SK-N-SH (cell line): Measurements from ENCODE around the gene MIF. TPM values are rescaled to one million over a fixed set of nuclear protein-coding genes. Genes with fewer than 3 reads are reported as not detected.

Experiments
- CTCF ChIA-PET: fragments of 300-600, 350-600 bp; formaldehyde crosslinking; extraction: SDS; loops from one replicate; lab custom pipeline; 2021; lab: Yijun Ruan, JAX
- POLR2A ChIA-PET: fragments of 350-600 bp; sonication (Branson Sonifier 250); formaldehyde crosslinking; extraction: SDS; loops from one replicate; lab custom pipeline; 2020; ENCODE audit warnings: antibody characterized with exemption, inconsistent platforms; lab: Yijun Ruan, JAX
- DNase-seq: peaks from one replicate; pipeline ENCODE4 v3.0.0; 2012
- H2AFZ ChIP-seq: fragments of 200-600 bp; sonication (generic); 2 replicates; pipeline ENCODE4 v1.8.1; 2016; ENCODE audit warnings: antibody characterized with exemption, mild to moderate bottlenecking, low read depth
- H3F3A ChIP-seq: fragments of 200-600 bp; sonication (generic); replicated peaks from 2 replicates; pipeline ENCODE3; 2016; ENCODE audit warnings: antibody characterized with exemption, mild to moderate bottlenecking; ENCODE audit not compliant: insufficient read depth
- H3K27ac ChIP-seq, 2 experiments: fragments of 200-500 bp in 1 of 2; fragments of 200-600 bp in 1 of 2; sonication (Bioruptor generic) in 1 of 2; sonication (generic), shearing (Covaris generic) in 1 of 2; 2 replicates each; pipeline versions ENCODE4 v1.5.1 to v1.6.1; 2014 to 2016; ENCODE audit warnings: low read depth in 2 of 2, inconsistent platforms in 1 of 2, low read length in 1 of 2, mild to moderate bottlenecking in 1 of 2, mixed read lengths in 1 of 2
- H3K27me3 ChIP-seq: fragments of 200-600 bp; sonication (generic), shearing (Covaris generic); 2 replicates; pipeline ENCODE4 v1.6.1; 2016; ENCODE audit warnings: mixed run types; ENCODE audit not compliant: insufficient read depth
- H3K36me3 ChIP-seq, 2 experiments: fragments of 200-500 bp in 1 of 2; fragments of 200-600 bp in 1 of 2; sonication (Bioruptor generic) in 1 of 2; sonication (generic) in 1 of 2; replicated peaks in 1 of 2; 2 replicates each; pipeline versions ENCODE3 to v1.5.1; 2014 to 2016; ENCODE audit warnings: low read length in 1 of 2, mild to moderate bottlenecking in 1 of 2; ENCODE audit not compliant: insufficient read depth in 2 of 2, control insufficient read depth in 1 of 2
- H3K4me1 ChIP-seq, 2 experiments: fragments of 200-500 bp in 1 of 2; fragments of 200-600 bp in 1 of 2; sonication (Bioruptor generic) in 1 of 2; sonication (generic), shearing (Covaris generic) in 1 of 2; 2 replicates each; pipeline versions ENCODE4 v1.5.1 to v1.6.1; 2014 to 2016; ENCODE audit warnings: low read depth in 1 of 2, low read length in 1 of 2, mixed run types in 1 of 2; ENCODE audit not compliant: insufficient read depth in 2 of 2, control insufficient read depth in 1 of 2
- H3K4me2 ChIP-seq: fragments of 200-600 bp; sonication (generic), shearing (Covaris generic); 2 replicates; pipeline ENCODE4 v1.6.1; 2017; ENCODE audit warnings: mixed run types
- H3K4me3 ChIP-seq, 2 experiments: fragments of 200-500 bp in 1 of 2; fragments of 200-600 bp in 1 of 2; sonication (Bioruptor generic) in 1 of 2; sonication (generic), shearing (Covaris generic) in 1 of 2; 2 replicates each; pipeline versions ENCODE4 v1.5.1 to v1.8.1; 2014 to 2016; ENCODE audit warnings: low read depth in 2 of 2, inconsistent platforms in 1 of 2, low read length in 1 of 2, mild to moderate bottlenecking in 1 of 2, mixed read lengths in 1 of 2, moderate library complexity in 1 of 2
- H3K79me2 ChIP-seq: fragments of 200-600 bp; sonication (generic); 2 replicates; pipeline ENCODE4 v1.8.1; 2017; ENCODE audit warnings: mild to moderate bottlenecking; ENCODE audit not compliant: insufficient read depth
- H3K9ac ChIP-seq: fragments of 200-600 bp; sonication (generic); 2 replicates; pipeline ENCODE4 v1.6.1; 2017; ENCODE audit warnings: mixed run types
- H3K9me2 ChIP-seq: fragments of 200-600 bp; sonication (generic); 2 replicates; pipeline ENCODE4 v1.6.1; 2017; ENCODE audit warnings: mixed run types
- H3K9me3 ChIP-seq: fragments of 200-600 bp; sonication (generic); 2 replicates; pipeline ENCODE4 v1.6.1; 2017; ENCODE audit warnings: mixed run types, mild to moderate bottlenecking, moderate library complexity
- H4K20me1 ChIP-seq: fragments of 200-600 bp; sonication (generic); 2 replicates; pipeline ENCODE4 v1.6.1; 2017; ENCODE audit warnings: mild to moderate bottlenecking, mixed run types; ENCODE audit not compliant: insufficient read depth
- CHD2 ChIP-seq: fragments of 150-350 bp; IDR thresholded peaks from 2 replicates; pipeline ENCODE4 v1.6.1; 2018; ENCODE audit warnings: low read length; ENCODE audit not compliant: partially characterized antibody
- CTCF ChIP-seq: fragments of 200-600 bp; sonication (generic); IDR thresholded peaks from 2 replicates; pipeline ENCODE4 v1.6.1; 2017; ENCODE audit warnings: antibody characterized with exemption, mild to moderate bottlenecking, moderate library complexity
- ELF1 ChIP-seq: IDR thresholded peaks from 2 replicates; pipeline ENCODE4 v1.4.0; 2012
- EP300 ChIP-seq, 2 experiments: IDR thresholded peaks; 2 replicates each; pipeline versions ENCODE4 v1.4.0 to v1.6.1; 2012; ENCODE audit warnings: borderline replicate concordance in 1 of 2, low read depth in 1 of 2, low read length in 1 of 2
- EZH2phosphoT487 ChIP-seq: fragments of 200-600 bp; sonication (generic); IDR thresholded peaks from 2 replicates; pipeline ENCODE4 v1.6.1; 2017; ENCODE audit warnings: low read depth, mixed run types, mild to moderate bottlenecking, antibody characterized with exemption, moderate library complexity, borderline replicate concordance
- FOXM1 ChIP-seq: IDR thresholded peaks from 2 replicates; pipeline ENCODE4 v1.4.0; 2012; ENCODE audit warnings: low read depth, mild to moderate bottlenecking
- GABPA ChIP-seq: IDR thresholded peaks from 2 replicates; pipeline ENCODE4 v1.4.0; 2012; ENCODE audit warnings: low read depth, mild to moderate bottlenecking
- GATA2 ChIP-seq: sonication (generic); formaldehyde crosslinking; IDR thresholded peaks from 2 replicates; pipeline ENCODE4 v1.5.0; 2020; ENCODE audit warnings: mild to moderate bottlenecking, missing genetic modification reagents
- MXI1 ChIP-seq: IDR thresholded peaks from 2 replicates; pipeline ENCODE4 v1.6.1; 2012; ENCODE audit warnings: mild to moderate bottlenecking, low read depth, low read length, improper control_type of control experiment
- NFIC ChIP-seq: IDR thresholded peaks from 2 replicates; pipeline ENCODE4 v1.4.0; 2012; ENCODE audit warnings: borderline replicate concordance
- POLR2AphosphoS5 ChIP-seq: IDR thresholded peaks from 2 replicates; pipeline ENCODE4 v1.6.1; 2012; ENCODE audit warnings: low read depth, low read length
- RCOR1 ChIP-seq: fragments of 150-350 bp; IDR thresholded peaks from 2 replicates; pipeline ENCODE4 v1.6.1; 2017; ENCODE audit warnings: antibody characterized with exemption, low read length
- RXRA ChIP-seq: IDR thresholded peaks from 2 replicates; pipeline ENCODE4 v1.4.0; 2012; ENCODE audit warnings: low read depth, mild to moderate bottlenecking, borderline replicate concordance
- SIN3A ChIP-seq: IDR thresholded peaks from 2 replicates; pipeline ENCODE4 v1.6.1; 2012; ENCODE audit warnings: low read depth, mild to moderate bottlenecking, low read length, moderate library complexity, borderline replicate concordance
- SMC3 ChIP-seq: IDR thresholded peaks from 2 replicates; pipeline ENCODE4 v1.6.1; 2012; ENCODE audit warnings: low read depth, low read length, improper control_type of control experiment
- TAF1 ChIP-seq: IDR thresholded peaks from 2 replicates; pipeline ENCODE4 v1.6.1; 2012; ENCODE audit warnings: low read depth, mild to moderate bottlenecking, low read length, moderate library complexity, borderline replicate concordance
- USF1 ChIP-seq: IDR thresholded peaks from 2 replicates; pipeline ENCODE4 v1.4.0; 2012; ENCODE audit warnings: low read depth, borderline replicate concordance
- USF2 ChIP-seq: fragments of 150-350 bp; IDR thresholded peaks from 2 replicates; pipeline ENCODE4 v1.6.1; 2017; ENCODE audit warnings: antibody characterized with exemption, low read length, low read depth, borderline replicate concordance
- YY1 ChIP-seq: IDR thresholded peaks from 2 replicates; pipeline ENCODE4 v1.4.0; 2012; ENCODE audit warnings: low read depth, mild to moderate bottlenecking
- WGBS: methylation state at CpG from one replicate; pipeline ENCODE4 v1.1.6; 2017; ENCODE audit warnings: low lambda C conversion rate; 5-methylcytosine and 5-hydroxymethylcytosine counted together
- polyA plus RNA-seq, 3 experiments: library from polyadenylated mRNA; depleted of rRNA; stranded (reverse); fragments of >200 nt; gene quantifications; 2 replicates each; pipeline ENCODE4 v1.2.3, GENCODE V29; 2012
- TF ChIP-seq, protein P1 (sequence below): IDR thresholded peaks from 2 replicates; pipeline ENCODE4; 2012

Gene MIF
- polyA plus RNA-seq, 1 of the 3 experiments (the other 2 are of a cell fraction) = 565 TPM

DNA sequence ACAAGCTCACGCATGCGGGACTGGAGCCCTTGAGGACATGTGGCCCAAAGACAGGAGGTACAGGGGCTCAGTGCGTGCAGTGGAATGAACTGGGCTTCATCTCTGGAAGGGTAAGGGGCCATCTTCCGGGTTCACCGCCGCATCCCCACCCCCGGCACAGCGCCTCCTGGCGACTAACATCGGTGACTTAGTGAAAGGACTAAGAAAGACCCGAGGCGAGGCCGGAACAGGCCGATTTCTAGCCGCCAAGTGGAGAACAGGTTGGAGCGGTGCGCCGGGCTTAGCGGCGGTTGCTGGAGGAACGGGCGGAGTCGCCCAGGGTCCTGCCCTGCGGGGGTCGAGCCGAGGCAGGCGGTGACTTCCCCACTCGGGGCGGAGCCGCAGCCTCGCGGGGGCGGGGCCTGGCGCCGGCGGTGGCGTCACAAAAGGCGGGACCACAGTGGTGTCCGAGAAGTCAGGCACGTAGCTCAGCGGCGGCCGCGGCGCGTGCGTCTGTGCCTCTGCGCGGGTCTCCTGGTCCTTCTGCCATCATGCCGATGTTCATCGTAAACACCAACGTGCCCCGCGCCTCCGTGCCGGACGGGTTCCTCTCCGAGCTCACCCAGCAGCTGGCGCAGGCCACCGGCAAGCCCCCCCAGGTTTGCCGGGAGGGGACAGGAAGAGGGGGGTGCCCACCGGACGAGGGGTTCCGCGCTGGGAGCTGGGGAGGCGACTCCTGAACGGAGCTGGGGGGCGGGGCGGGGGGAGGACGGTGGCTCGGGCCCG is at the start of gene MIF (continued):
- TF ChIP-seq SMC3 (peak; percentile 14; the same call in 1 of the 2 replicates), CTCF (peak; percentile 89), POLR2AphosphoS5 (peak; percentile 84), RCOR1 (no peak), NFIC (no peak), GABPA (0 out of 2 replicates have a peak, but pooled peaks have one; percentile 43), TAF1 (peak; percentile 78), YY1 (peak; percentile 38; the same call in 1 of the 2 replicates), FOXM1 (no peak), GATA2 (CRISPR knock-in tag) (no peak), EP300 (IDR thresholded peaks at IDR 0.05; ENCODE audit: borderline replicate concordance in 1 of 2, low read depth in 1 of 2, low read length in 1 of 2) (no peak), ELF1 (peak; percentile 88)

GRCh38 chr22:23844739-23845202 is 49.4 kb upstream of the MIF start:
- no peak overlapping the region for H2AFZ ChIP-seq
- no peak overlapping the region for H3K4me2 ChIP-seq
- H3K9me2 ChIP-seq = no peaks in the 10 kb centered on the region
- H3K4me1 ChIP-seq = peaks cover 4 to 39% of the 10 kb centered on the region in 2 experiments
- no peaks in the 10 kb centered on the region for H4K20me1 ChIP-seq
- ChIA-PET CTCF (interaction anchor here (0.9 to 10.1 kb wide), 4 partner anchors 10 to 76 kb away, joined by 3 to 277 read pairs (median 7); partner anchors contain the start of genes C22orf15, CHCHD10 and MMP11), POLR2A (interaction anchor here (1.8 to 2.5 kb wide), 3 partner anchors 9 to 16 kb away, joined by 6 to 8 read pairs (median 6); partner anchors contain the start of gene SLC2A11)
- H3K27me3 ChIP-seq = no peaks in the 10 kb centered on the region
- H3K9me3 ChIP-seq = no peaks in the 10 kb centered on the region
- no peaks in the 10 kb centered on the region for H3K36me3 ChIP-seq
- H3K79me2 ChIP-seq = no peaks in the 10 kb centered on the region
- no peaks in the 10 kb centered on the region for H3F3A ChIP-seq
- DNase-seq = no peak
- 85% methylated on average over 7 of the region's 8 CpGs for WGBS
- TF ChIP-seq, protein P1, sequence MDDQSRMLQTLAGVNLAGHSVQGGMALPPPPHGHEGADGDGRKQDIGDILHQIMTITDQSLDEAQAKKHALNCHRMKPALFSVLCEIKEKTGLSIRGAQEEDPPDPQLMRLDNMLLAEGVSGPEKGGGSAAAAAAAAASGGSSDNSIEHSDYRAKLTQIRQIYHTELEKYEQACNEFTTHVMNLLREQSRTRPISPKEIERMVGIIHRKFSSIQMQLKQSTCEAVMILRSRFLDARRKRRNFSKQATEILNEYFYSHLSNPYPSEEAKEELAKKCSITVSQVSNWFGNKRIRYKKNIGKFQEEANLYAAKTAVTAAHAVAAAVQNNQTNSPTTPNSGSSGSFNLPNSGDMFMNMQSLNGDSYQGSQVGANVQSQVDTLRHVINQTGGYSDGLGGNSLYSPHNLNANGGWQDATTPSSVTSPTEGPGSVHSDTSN = no peak
- TF ChIP-seq USF2 (no peak), MXI1 (no peak), CHD2 (no peak), USF1 (no peak), RXRA (no peak), SIN3A (no peak), ELF1 (no peak), RCOR1 (no peak), TAF1 (no peak), EZH2phosphoT487 (no peak), POLR2AphosphoS5 (no peak)
- H3K9ac ChIP-seq = no peak overlapping the region
- H3K27ac ChIP-seq = peak overlapping the region in 1 of 2 experiments; percentile 91; a peak in 2 of 4 replicates
- H3K4me3 ChIP-seq = no peak overlapping the region
